NCI-H146 treated with DMSO at 0.1 percent for 48 hours (cell line): ENCODE measurements around the gene PFDN4.
A peak's percentile ranks its signal among the peaks of the same experiment; 100 is the strongest.

Experiments
- DNase-seq: peaks from one replicate; lab custom pipeline; 2025; ENCODE audit not compliant: unreplicated experiment; lab: John Stamatoyannopoulos, UW

The PFDN4 gene

DNA sequence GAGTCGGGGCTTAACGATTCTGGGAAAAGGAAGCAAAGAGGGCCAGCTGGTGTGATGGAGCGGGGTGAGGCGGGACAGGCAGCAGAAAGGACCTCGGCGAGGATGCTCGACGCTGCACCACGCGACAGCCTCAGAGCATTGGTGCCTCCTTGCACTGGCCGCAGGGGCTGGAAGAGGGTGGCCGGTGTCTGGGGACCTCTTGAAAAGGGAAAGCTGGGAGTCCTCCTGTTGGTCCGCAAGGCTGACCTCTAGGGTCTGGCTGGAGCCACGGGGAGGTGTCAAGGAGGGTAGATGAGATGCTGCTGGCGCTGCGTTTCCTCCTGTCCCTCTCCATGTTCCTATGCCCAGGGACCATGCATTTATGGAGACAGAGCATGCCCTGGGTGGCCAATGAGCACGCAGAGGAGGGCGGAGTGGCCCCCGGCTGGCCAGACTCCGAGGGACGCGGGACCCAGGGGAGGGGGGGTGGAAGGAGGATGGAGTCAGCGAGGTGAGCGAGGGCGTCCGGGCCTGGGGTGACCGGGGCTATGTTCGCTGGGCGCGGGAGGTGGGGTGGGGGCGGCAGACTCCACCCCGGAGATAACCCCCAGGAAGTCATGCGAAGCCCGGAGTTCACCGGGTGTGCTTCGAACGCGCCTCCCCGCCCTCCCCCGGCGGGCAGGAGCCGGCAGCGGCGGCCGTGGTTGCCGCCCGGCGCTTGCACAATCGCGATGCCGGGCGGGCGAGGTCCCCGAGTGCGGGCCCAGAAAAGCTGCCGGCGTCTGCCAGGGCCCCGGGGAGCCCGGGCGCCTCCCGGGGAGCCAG lies 34.0 kb upstream of the PFDN4 start, which contains the start of gene CYP24A1:
CYP24A1 (minus strand) TSS at position 334 of the 804 bp plus-strand sequence. CDS start 407 bp downstream, outside the sequence.
- no peak for DNase-seq

GRCh38 chr20:54174457-54175175 lies 33.3 kb upstream of the PFDN4 start:
- DNase-seq, result no peak

DNA sequence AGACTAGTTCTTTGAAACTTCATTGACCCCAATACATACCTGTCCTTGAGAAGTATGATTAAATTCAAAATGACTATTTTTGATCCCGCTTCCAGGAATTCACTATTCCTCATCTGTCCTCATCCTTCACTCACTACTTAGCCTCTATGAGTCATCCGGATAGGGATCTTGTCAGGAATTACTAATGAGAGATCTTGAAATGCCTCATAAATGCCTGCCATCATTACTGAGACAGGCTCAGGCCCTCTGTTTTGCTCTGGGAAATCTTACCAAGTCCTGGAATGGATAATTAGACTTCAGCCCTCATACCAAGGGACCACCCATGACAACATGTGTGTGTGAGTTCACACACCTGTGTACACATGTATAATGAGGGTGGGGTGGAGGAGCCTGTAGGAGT lies 31.3 kb upstream of the PFDN4 start:
- no peak for DNase-seq

DNA sequence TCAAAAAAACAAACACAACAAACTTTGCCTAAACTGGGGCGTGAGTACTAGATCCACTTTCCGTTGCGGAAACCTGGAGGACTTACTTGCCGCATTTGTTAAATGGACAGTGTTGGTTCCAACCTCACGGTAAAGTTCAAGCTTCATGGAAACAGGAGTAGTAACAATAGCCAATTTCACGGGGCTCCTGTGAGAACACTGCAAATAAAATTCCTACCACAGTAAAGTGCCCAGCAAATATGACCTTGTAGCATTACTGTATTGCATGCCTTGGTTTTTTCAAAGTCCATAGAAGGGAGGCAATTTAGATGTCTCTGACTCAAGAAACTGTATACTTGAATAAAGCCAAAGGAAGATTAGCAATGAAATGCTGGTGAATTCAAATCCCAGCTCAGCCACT lies 30.5 kb upstream of the PFDN4 start:
- DNase-seq, result no peak

GRCh38 chr20:54178256-54178655 lies 29.6 kb upstream of the PFDN4 start:
- DNase-seq, result no peak

DNA sequence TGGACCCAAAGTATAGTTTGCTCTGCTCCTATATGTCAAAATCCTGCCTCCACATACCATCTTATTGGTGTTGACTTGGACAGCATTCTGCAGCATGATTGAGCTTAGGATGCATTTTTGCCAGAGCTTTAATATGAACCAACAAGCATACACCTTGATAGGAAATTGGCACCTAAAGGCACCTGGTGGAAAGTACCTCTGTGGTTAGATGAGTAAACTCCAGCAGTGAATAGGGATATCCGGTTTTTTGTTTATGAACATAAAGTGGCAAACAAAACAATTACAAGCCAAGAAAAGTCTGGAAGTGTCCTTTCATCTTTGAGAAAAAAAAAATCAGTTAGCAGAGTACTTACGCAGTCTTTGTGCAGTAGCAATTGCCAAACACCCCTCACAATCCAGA lies 27.9 kb upstream of the PFDN4 start:
- no peak for DNase-seq

DNA sequence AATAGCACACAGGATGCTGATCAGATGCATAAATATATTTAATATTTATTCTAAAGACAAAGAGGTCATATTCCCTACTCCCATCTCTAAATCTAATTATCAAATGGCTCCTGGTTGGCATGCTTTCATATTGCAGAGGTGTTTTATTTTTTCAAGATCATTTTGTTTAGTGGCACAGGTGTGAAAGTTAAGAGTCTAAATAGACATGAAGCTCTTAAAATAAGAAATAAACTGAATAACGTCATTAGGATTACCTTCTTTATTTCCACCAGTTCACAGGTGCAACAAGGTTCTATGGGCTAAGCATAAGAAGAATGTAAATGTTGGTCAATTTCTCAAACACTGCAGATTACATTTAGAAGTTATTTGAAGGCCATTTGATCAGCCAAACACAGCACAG lies 27.0 kb upstream of the PFDN4 start:
- DNase-seq, result no peak

DNA sequence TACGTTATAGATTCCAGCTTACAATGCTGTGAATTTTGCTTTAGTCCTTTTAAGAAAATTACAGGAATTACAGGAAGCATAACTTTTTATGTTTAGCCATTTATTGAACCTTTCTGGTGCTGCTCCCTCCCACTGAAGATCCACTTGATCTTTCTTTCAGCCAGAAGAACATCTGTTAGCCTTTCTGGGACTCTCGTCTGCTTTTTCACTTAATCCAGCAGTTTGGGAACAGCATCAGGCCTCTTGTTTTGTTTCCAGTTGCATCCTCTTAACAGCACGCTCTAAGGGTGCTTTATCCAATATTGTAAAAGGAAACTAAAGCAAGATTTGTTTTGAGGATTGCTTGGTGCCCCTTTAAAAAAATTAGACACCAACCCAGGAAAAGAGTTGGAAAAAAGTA lies 23.8 kb upstream of the PFDN4 start:
- no peak for DNase-seq

DNA sequence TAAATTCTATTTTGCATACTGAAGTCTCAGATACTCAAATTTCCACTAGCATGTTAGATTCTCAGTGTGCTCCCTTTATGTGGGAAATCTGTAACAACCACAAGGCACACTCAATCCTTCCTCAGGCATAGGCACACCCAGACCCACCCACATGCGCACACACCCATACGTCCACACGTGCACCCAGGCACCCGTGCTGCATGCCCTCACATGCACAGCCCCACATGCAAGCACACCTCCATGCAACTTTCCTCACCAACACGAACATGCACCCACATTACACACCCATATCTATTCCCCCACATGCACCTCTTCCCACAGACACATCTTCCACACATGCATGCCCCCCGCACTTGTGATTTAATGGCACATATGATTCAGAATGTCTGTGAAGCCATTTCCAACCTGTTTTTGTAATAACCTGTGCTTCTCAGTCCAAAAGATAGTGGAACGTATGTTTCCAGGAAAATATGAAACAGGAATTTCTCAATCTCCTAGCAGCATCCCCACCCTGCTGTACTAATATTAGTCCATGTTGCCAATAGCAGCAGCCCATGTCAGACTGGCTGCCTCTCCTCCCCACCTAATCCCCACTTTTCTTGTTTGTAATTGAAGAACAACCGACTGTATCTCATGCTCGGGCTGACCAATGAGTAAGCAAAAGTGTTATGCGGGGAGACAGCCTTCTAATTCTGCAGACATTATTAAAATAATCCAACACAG lies 22.8 kb upstream of the PFDN4 start:
- DNase-seq, result no peak

GRCh38 chr20:54188132-54188849 lies 19.6 kb upstream of the PFDN4 start:
- DNase-seq, result no peak

DNA sequence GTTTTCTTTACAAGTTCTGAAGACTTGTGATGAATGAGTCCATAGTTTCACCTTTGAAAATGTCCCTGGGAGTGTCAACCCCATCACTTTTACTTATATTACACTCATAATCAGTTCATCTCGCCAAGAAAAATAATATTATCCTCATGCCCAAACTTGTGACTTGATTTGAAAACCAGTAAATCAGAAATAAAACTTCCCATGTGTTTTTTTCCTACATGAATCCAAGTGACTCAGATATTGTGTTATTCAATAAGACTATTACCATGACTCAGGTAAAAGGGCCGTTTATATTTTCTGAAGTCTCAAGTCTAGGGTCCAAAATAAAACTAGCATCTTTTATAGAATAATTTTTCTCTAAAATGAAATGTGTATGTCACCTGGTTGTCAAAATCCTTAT lies 18.3 kb upstream of the PFDN4 start:
- no peak for DNase-seq

DNA sequence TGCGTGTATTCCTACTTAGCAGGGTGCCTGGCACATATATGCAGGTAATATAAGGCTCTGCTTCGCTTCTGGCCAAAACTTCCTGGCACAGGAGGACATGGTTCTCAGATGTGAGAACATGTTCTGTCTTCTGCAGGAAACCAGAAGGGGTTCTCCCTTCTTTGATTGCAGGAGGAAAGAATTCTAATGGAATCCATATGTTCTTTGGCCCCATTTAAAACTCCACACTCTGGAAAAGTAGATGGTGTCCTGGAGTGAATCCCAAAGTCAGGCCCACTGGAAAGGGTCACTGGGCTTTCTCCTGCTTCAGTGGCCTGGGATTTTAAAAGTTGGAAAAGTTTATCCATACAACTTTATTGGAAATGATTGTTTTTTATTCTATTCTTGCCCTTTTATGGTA lies 17.7 kb upstream of the PFDN4 start:
- no peak for DNase-seq

DNA sequence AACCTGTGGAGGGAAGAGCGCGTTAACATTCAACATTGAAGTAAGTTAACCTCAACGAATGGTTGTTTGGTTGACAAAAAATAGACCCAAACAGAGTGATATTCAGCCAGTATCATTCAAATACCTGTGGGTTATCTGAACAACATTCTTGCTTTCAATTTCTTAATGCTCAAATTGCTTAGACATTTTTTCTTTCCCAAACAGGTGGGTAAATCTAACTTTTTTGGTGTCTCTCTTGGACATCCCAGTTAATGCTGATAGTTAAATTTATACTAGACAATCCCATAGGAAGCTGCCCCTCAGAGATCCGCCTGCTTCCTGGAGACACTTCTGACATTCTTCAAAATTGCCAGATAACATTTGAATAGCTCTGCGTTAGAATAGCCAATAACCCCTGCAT lies 14.1 kb upstream of the PFDN4 start:
- no peak for DNase-seq

- no peak for DNase-seq
These were observed 13.0 kb upstream of the PFDN4 start for GRCh38 chr20:54194724-54195438.

- DNase-seq, result no peak
These were observed 12.1 kb upstream of the PFDN4 start for GRCh38 chr20:54195483-54196472.

GRCh38 chr20:54197621-54198604 lies 10.0 kb upstream of the PFDN4 start:
- no peak for DNase-seq

- no peak for DNase-seq
These were observed 8.6 kb upstream of the PFDN4 start for GRCh38 chr20:54199283-54199682.

DNA sequence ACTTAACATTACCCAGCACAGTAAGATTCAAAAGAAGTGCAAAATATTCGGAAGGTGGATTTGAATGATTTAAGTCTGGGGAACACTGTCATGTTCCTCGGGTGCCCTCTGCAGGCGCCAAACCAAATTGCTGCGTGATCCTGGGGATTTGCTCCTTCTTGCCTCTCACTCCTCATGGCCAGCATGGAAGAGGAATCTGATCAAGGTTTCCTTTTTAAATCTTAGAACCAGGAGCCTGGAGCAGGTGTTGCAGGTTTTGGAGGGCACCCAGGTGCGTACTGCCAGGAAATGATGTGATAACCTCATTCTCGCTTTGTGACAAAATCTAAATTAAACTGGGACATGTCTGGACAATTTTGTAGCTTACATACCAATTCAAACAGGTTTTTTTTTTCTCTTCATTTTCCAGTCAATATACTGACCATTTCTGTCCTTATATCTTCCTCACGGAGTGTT lies 8.1 kb upstream of the PFDN4 start:
- DNase-seq, result peak; percentile 9
